ENCODE measurements around the gene ANGPTL1.

DNA sequence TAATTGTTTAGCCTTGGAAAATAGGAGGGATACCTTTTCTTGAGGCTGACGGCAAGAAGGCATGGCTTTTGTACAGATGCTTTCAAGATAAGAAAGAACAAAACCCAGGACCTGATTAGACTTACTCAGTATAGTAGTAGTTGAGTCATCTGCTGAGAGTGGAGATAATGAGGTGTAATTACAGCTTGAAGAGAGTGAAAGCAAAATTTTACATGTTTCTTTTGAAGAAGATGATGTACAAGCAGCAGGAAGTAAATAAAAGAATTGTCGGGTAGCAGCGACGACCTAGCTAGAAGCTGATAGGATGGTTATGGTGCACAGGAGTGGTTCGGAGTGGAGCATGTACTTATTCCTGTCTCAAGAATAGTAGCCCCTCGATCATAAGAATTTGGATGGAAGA, 6.6 kb downstream of the ANGPTL1 start:
- TF ChIP-seq, protein P1, sequence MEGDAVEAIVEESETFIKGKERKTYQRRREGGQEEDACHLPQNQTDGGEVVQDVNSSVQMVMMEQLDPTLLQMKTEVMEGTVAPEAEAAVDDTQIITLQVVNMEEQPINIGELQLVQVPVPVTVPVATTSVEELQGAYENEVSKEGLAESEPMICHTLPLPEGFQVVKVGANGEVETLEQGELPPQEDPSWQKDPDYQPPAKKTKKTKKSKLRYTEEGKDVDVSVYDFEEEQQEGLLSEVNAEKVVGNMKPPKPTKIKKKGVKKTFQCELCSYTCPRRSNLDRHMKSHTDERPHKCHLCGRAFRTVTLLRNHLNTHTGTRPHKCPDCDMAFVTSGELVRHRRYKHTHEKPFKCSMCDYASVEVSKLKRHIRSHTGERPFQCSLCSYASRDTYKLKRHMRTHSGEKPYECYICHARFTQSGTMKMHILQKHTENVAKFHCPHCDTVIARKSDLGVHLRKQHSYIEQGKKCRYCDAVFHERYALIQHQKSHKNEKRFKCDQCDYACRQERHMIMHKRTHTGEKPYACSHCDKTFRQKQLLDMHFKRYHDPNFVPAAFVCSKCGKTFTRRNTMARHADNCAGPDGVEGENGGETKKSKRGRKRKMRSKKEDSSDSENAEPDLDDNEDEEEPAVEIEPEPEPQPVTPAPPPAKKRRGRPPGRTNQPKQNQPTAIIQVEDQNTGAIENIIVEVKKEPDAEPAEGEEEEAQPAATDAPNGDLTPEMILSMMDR (IDR thresholded peaks at IDR 0.05; ENCODE audit: poor library complexity, severe bottlenecking): no peak
- TF ChIP-seq POLR2AphosphoS5 (IDR thresholded peaks at IDR 0.05) (no peak), EZH2 (IDR thresholded peaks at IDR 0.05; ENCODE audit: borderline replicate concordance, insufficient read depth, low read length, poor library complexity, severe bottlenecking) (no peak), TAF1 (IDR thresholded peaks at IDR 0.05; ENCODE audit: low read depth) (no peak), SMC3 (conservative IDR thresholded peaks at IDR 0.05; ENCODE audit: poor library complexity) (no peak)
- TF ChIP-seq, protein P2, sequence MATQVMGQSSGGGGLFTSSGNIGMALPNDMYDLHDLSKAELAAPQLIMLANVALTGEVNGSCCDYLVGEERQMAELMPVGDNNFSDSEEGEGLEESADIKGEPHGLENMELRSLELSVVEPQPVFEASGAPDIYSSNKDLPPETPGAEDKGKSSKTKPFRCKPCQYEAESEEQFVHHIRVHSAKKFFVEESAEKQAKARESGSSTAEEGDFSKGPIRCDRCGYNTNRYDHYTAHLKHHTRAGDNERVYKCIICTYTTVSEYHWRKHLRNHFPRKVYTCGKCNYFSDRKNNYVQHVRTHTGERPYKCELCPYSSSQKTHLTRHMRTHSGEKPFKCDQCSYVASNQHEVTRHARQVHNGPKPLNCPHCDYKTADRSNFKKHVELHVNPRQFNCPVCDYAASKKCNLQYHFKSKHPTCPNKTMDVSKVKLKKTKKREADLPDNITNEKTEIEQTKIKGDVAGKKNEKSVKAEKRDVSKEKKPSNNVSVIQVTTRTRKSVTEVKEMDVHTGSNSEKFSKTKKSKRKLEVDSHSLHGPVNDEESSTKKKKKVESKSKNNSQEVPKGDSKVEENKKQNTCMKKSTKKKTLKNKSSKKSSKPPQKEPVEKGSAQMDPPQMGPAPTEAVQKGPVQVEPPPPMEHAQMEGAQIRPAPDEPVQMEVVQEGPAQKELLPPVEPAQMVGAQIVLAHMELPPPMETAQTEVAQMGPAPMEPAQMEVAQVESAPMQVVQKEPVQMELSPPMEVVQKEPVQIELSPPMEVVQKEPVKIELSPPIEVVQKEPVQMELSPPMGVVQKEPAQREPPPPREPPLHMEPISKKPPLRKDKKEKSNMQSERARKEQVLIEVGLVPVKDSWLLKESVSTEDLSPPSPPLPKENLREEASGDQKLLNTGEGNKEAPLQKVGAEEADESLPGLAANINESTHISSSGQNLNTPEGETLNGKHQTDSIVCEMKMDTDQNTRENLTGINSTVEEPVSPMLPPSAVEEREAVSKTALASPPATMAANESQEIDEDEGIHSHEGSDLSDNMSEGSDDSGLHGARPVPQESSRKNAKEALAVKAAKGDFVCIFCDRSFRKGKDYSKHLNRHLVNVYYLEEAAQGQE (IDR thresholded peaks at IDR 0.05; ENCODE audit: borderline replicate concordance): no peak

Measured in neural cell (in vitro differentiated cells).